Skeletal muscle satellite cell (primary cell): ENCODE results near the gene CTCF.

Experiments
- H3K27me3 ChIP-seq: 2 replicates; pipeline ENCODE4 v1.7.0; 2013; ENCODE audit warnings: low read length; ENCODE audit not compliant: control insufficient read depth, insufficient read depth
- H3K36me3 ChIP-seq: 2 replicates; pipeline ENCODE4 v1.7.0; 2013; ENCODE audit warnings: mild to moderate bottlenecking, control low read depth, low read length; ENCODE audit not compliant: insufficient read depth
- H3K4me1 ChIP-seq: 2 replicates; pipeline ENCODE4 v1.7.0; 2013; ENCODE audit warnings: low read length; ENCODE audit not compliant: control insufficient read depth, insufficient read depth
- H3K4me2 ChIP-seq: 2 replicates; pipeline ENCODE4 v1.7.0; 2013; ENCODE audit warnings: mild to moderate bottlenecking, low read length
- H3K4me3 ChIP-seq: 2 replicates; pipeline ENCODE4 v1.7.0; 2013; ENCODE audit warnings: low read length
- H3K9ac ChIP-seq: 2 replicates; pipeline ENCODE4 v1.7.0; 2013; ENCODE audit warnings: mild to moderate bottlenecking, low read depth, low read length, moderate library complexity
- H3K9me3 ChIP-seq: replicated peaks from 2 replicates; pipeline ENCODE4 v1.7.0; 2013; ENCODE audit warnings: mild to moderate bottlenecking, control low read depth, low read length

Gene CTCF

GRCh38 chr16:67636713-67637112 lies 74.4 kb downstream of the CTCF start:
- no peaks in the 10 kb centered on the region for H3K27me3 ChIP-seq
- peaks cover 37% of the 10 kb centered on the region for H3K36me3 ChIP-seq
- H3K4me3 ChIP-seq, result no peak overlapping the region

DNA sequence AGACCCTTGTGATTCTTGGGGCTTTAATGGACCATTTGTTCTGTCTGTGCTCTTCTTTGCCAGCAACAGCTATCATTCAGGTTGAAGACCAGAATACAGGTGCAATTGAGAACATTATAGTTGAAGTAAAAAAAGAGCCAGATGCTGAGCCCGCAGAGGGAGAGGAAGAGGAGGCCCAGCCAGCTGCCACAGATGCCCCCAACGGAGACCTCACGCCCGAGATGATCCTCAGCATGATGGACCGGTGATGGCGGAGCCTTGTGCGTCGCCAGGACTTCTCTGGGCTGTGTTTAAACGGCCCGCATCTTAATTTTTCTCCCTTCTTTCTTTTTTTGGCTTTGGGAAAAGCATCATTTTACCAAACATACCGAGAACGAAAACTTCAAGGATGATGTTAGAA lies 75.3 kb downstream of the CTCF start:
- Histone ChIP-seq H3K4me2 (no peak overlapping the region), H3K4me1 (no peaks in the 10 kb centered on the region), H3K36me3 (peaks cover 31% of the 10 kb centered on the region), H3K9ac (no peak overlapping the region), H3K4me3 (no peak overlapping the region), H3K9me3 (no peaks in the 10 kb centered on the region), H3K27me3 (no peaks in the 10 kb centered on the region)

More at GRCh38 chr16:67636713-67637112, 74.4 kb downstream of the CTCF start:
- Histone ChIP-seq H3K9ac (no peak overlapping the region), H3K9me3 (no peaks in the 10 kb centered on the region), H3K4me2 (no peak overlapping the region), H3K4me1 (no peaks in the 10 kb centered on the region)

- H3K4me1 ChIP-seq, result no peaks in the 10 kb centered on the region
- H3K9me3 ChIP-seq, result no peaks in the 10 kb centered on the region
- peaks cover 20% of the 10 kb centered on the region for H3K27me3 ChIP-seq
- no peak overlapping the region for H3K4me2 ChIP-seq
- peaks cover 21% of the 10 kb centered on the region for H3K36me3 ChIP-seq
- no peak overlapping the region for H3K9ac ChIP-seq
- H3K4me3 ChIP-seq, result no peak overlapping the region
Measured at GRCh38 chr16:67641779-67642708, 79.7 kb downstream of the CTCF start.

DNA sequence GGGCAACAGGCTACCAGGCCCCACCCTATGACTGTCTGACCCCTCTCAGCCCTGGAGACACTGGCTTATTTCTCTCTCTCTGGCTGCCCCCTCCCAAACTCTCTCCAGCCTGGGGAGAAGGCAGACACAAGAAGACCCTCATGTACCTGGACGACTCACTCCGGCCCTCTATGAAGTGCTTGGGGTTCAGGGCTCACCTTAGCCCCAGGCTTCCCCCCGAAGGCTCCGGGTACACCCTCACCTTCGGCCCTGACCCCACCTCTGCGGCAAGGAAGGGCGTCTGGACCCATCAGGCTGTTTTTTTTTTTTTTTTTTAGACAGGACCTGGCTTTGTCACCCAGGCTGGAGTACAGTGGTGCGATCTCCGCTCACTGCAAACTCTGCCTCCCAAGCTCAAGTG lies 81.7 kb downstream of the CTCF start:
- H3K4me2 ChIP-seq, result no peak overlapping the region
- H3K9me3 ChIP-seq, result no peaks in the 10 kb centered on the region
- no peaks in the 10 kb centered on the region for H3K4me1 ChIP-seq
- H3K9ac ChIP-seq, result no peak overlapping the region
- peaks cover 7% of the 10 kb centered on the region for H3K36me3 ChIP-seq
- peaks cover 39% of the 10 kb centered on the region for H3K27me3 ChIP-seq
- H3K4me3 ChIP-seq, result no peak overlapping the region

GRCh38 chr16:67645397-67646121 lies 83.2 kb downstream of the CTCF start:
- Histone ChIP-seq H3K4me2 (no peak overlapping the region), H3K36me3 (no peaks in the 10 kb centered on the region), H3K4me3 (no peak overlapping the region), H3K9ac (no peak overlapping the region), H3K27me3 (peaks cover 54% of the 10 kb centered on the region), H3K4me1 (peaks cover 7% of the 10 kb centered on the region), H3K9me3 (no peaks in the 10 kb centered on the region)

- Histone ChIP-seq H3K4me3 (no peak overlapping the region), H3K27me3 (peaks cover 70% of the 10 kb centered on the region), H3K4me2 (no peak overlapping the region), H3K4me1 (peaks cover 7% of the 10 kb centered on the region), H3K9ac (no peak overlapping the region), H3K9me3 (no peaks in the 10 kb centered on the region), H3K36me3 (no peaks in the 10 kb centered on the region)
Measured at GRCh38 chr16:67647111-67647651, 84.9 kb downstream of the CTCF start.

DNA sequence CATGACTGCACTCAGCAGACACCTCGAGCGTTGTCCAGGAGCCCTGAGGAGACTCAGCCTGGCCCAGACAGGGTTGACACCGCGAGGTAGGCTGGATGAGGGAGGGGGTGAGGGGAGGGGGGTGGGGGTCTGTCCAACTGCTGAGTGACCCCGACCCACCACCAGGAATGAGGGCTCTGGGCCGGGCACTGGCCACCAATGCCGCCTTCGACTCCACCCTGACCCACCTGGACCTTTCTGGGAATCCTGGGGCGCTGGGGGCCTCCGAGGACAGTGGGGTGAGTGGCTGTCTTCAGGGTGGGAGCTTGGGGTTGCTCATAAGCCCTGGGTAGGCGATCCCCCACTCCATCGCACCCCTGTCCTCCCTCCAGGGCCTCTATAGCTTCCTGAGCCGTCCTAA lies 85.4 kb downstream of the CTCF start:
- Histone ChIP-seq H3K9me3 (no peaks in the 10 kb centered on the region), H3K27me3 (peaks cover 74% of the 10 kb centered on the region), H3K4me2 (no peak overlapping the region), H3K36me3 (no peaks in the 10 kb centered on the region), H3K9ac (no peak overlapping the region), H3K4me1 (peaks cover 7% of the 10 kb centered on the region), H3K4me3 (no peak overlapping the region)

DNA sequence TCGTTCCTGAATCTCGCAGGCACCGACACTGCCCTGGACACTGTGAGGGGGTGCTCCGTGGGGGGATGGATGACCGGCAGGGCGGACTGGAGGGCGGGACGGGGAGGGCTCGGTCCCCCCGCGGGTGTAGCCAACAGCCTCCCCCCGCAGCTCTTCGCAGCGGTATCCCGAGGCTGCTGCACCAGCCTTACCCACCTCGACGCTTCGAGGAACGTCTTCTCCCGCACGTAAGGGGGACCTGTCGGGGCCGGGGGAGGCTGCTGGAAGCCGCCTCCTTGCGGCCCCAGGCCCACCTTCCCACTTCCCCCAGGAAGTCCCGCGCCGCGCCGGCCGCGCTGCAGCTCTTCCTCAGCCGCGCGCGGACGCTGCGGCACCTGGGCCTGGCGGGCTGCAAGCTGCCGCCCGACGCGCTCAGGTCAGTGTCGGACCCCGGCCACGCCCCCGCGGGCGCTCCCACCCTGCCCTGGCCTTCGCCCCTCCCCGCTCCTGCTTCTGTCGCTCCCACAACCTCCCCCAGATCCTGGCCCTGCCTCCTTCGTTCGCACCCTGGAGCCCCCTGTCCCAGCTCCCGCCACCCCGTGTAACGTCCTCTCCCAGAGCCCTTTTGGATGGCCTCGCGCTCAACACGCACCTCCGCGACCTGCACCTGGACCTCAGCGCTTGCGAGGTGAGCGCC lies 85.9 kb downstream of the CTCF start:
- no peak overlapping the region for H3K9ac ChIP-seq
- H3K9me3 ChIP-seq, result no peaks in the 10 kb centered on the region

DNA sequence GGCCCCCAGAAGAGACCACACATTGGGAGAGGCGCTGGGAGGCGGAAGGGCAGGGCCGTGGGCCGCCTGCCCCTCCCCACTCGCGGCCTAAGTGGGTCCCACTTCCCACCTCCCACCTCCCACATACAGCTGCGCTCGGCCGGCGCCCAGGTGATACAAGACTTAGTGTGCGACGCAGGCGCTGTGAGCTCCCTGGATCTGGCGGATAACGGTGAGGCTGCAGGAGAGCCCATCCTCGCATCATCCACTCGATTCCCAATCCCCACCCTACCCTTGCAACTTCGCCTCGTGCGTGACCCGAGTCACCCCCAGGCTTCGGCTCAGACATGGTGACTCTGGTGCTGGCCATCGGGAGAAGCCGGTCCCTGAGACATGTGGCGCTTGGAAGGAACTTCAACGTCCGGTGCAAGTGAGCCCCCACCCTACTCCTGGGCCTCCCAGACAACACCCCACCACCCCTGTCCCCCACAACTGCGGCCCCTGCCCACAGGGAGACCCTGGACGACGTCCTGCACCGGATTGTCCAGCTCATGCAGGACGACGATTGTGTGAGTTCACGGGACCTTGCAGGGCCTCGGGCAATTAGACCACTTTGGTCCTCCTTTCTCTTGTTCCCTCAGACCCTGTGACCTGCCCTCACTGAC lies 86.6 kb downstream of the CTCF start:
- H3K4me2 ChIP-seq, result no peak overlapping the region
- peaks cover 77% of the 10 kb centered on the region for H3K27me3 ChIP-seq
- H3K9ac ChIP-seq, result no peak overlapping the region
- H3K4me3 ChIP-seq, result no peak overlapping the region
- no peaks in the 10 kb centered on the region for H3K9me3 ChIP-seq
- H3K36me3 ChIP-seq, result no peaks in the 10 kb centered on the region
- peaks cover 17% of the 10 kb centered on the region for H3K4me1 ChIP-seq

More for the DNA sequence above, 85.9 kb downstream of the CTCF start:
- Histone ChIP-seq H3K36me3 (no peaks in the 10 kb centered on the region), H3K4me3 (no peak overlapping the region), H3K27me3 (peaks cover 74% of the 10 kb centered on the region), H3K4me2 (no peak overlapping the region), H3K4me1 (peaks cover 11% of the 10 kb centered on the region)

GRCh38 chr16:67649494-67649931 lies 87.2 kb downstream of the CTCF start:
- Histone ChIP-seq H3K9ac (no peak overlapping the region), H3K27me3 (peaks cover 78% of the 10 kb centered on the region), H3K4me3 (peak overlapping the region; percentile 19), H3K9me3 (no peaks in the 10 kb centered on the region), H3K36me3 (no peaks in the 10 kb centered on the region), H3K4me1 (peaks cover 17% of the 10 kb centered on the region), H3K4me2 (peak overlapping the region; percentile 37)

DNA sequence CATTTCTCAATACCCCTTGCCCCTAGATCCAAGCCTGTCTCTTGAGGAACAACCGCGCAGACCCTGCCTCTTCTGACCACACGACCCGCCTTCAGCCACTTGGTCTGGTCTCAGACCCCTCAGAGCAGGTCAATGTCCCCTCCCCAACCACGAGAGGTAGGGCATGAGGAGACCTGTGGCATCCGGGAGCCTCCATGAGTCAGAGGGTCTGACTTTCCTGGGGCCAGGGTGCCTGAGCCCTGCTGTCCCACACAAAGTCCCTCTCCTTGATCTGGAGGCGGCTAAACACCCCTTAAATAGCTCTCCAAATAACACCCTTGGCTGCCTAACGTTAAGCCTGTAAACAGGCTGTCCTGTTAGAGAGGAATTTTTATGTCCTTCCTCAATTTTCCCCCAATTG lies 87.7 kb downstream of the CTCF start:
- no peaks in the 10 kb centered on the region for H3K9me3 ChIP-seq
- H3K4me2 ChIP-seq, result peak overlapping the region; percentile 37
- peaks cover 17% of the 10 kb centered on the region for H3K4me1 ChIP-seq
- no peak overlapping the region for H3K9ac ChIP-seq
- no peaks in the 10 kb centered on the region for H3K36me3 ChIP-seq
- H3K27me3 ChIP-seq, result peaks cover 79% of the 10 kb centered on the region
- peak overlapping the region; percentile 19 for H3K4me3 ChIP-seq
